A549 (cell line): ENCODE data around the gene TNS1. TPM values are rescaled to one million over a fixed set of nuclear protein-coding genes. Genes with fewer than 3 reads are reported as not detected.
A peak's percentile ranks its signal among the peaks of the same experiment; 100 is the strongest.

Source experiments
- ATAC-seq, 2 experiments: fragments of 200-7000 bp in 1 of 2; fragments of >200 bp in 1 of 2; cut with Nextera tagmentation in 1 of 2; cut with Tn5 transposase in 1 of 2; 3 replicates each; pipeline versions ENCODE4 v1.8.0 to v1.9.1; 2018 to 2020; ENCODE audit warnings: mild to moderate bottlenecking in 1 of 2, moderate library complexity in 1 of 2
- CTCF ChIA-PET: fragments of 300-600 bp; sonication (Branson Sonifier 250); formaldehyde crosslinking; extraction: SDS; loops from one replicate; lab custom pipeline; 2021; ENCODE audit warnings: antibody characterized with exemption, inconsistent platforms; lab: Yijun Ruan, JAX
- POLR2A ChIA-PET: fragments of 350-600 bp; formaldehyde crosslinking; extraction: SDS; loops from one replicate; lab custom pipeline; 2021; ENCODE audit warnings: antibody characterized with exemption, inconsistent platforms; lab: Yijun Ruan, JAX
- DNase-seq, 2 experiments: peaks; one replicate each; pipeline versions ENCODE4 v3.0.0 to v3.0.0-alpha.2; 2011 to 2016; ENCODE audit warnings: low read depth in 1 of 2, low spot score in 1 of 2
- FAIRE-seq: peaks from 2 replicates; lab custom pipeline; 2011; peaks lifted over from hg19 to GRCh38; lab: Jason Lieb, UNC
- H3K27ac ChIP-seq, 2 experiments: fragments of >200 bp; sonication (Bioruptor Twin); formaldehyde crosslinking; 3 replicates each; pipeline ENCODE4 v1.5.1; 2016 to 2017
- H3K4me1 ChIP-seq: fragments of >200 bp; sonication (Bioruptor Twin); formaldehyde crosslinking; 3 replicates; pipeline ENCODE4 v1.6.1; 2016
- H3K4me2 ChIP-seq: fragments of >200 bp; sonication (Bioruptor Twin); formaldehyde crosslinking; 3 replicates; pipeline ENCODE4 v1.6.1; 2016
- H3K4me3 ChIP-seq: fragments of >200 bp; sonication (Bioruptor Twin); formaldehyde crosslinking; 3 replicates; pipeline ENCODE4 v1.5.1; 2016
- H3K9me3 ChIP-seq: fragments of >200 bp; sonication (Bioruptor Twin); formaldehyde crosslinking; 3 replicates; pipeline ENCODE4 v1.6.1; 2016
- ATOH8 ChIP-seq: fragments of 250-450 bp; sonication (Bioruptor Pico); IDR thresholded peaks from 2 replicates; pipeline ENCODE4 v1.5.0; 2020; ENCODE audit warnings: low read depth, mild to moderate bottlenecking, moderate library complexity
- BCL3 ChIP-seq: fragments of >200 bp; sonication (Bioruptor Twin); formaldehyde crosslinking; IDR thresholded peaks from 3 replicates; pipeline ENCODE4 v1.6.1; 2016
- BHLHE40 ChIP-seq: IDR thresholded peaks from 2 replicates; pipeline ENCODE4 v1.6.1; 2012; ENCODE audit warnings: low read depth, low read length, inconsistent platforms
- CEBPB ChIP-seq, 2 experiments: fragments of >200 bp in 1 of 2; sonication (Bioruptor Twin) in 1 of 2; formaldehyde crosslinking in 1 of 2; IDR thresholded peaks; 2 replicates each; pipeline ENCODE4 v1.6.1; 2012 to 2016
- CHD2 ChIP-seq: fragments of 150-350 bp; IDR thresholded peaks from 2 replicates; pipeline ENCODE4 v1.6.1; 2014; ENCODE audit warnings: low read length; ENCODE audit not compliant: partially characterized antibody
- CHD4 ChIP-seq: fragments of 200-600 bp; sonication (generic); IDR thresholded peaks from 2 replicates; pipeline ENCODE4 v1.6.1; 2016; ENCODE audit warnings: antibody characterized with exemption, mild to moderate bottlenecking, borderline replicate concordance
- E2F6 ChIP-seq: IDR thresholded peaks from 2 replicates; pipeline ENCODE4 v1.6.1; 2012; ENCODE audit warnings: low read depth, borderline replicate concordance
- EP300 ChIP-seq, 2 experiments: fragments of >200 bp; sonication (Bioruptor Twin); formaldehyde crosslinking; IDR thresholded peaks; 2 replicates in 1 of 2; 3 replicates in 1 of 2; pipeline ENCODE4 v1.6.1; 2016 to 2017
- ESRRA ChIP-seq: fragments of 150-350 bp; IDR thresholded peaks from 2 replicates; pipeline ENCODE4 v1.6.1; 2014; ENCODE audit warnings: mild to moderate bottlenecking, low read length, borderline replicate concordance
- FOSL2 ChIP-seq, 2 experiments: fragments of 450-650 bp in 1 of 2; fragments of >200 bp in 1 of 2; sonication (Bioruptor Twin) in 1 of 2; formaldehyde crosslinking; IDR thresholded peaks; 2 replicates each; pipeline versions ENCODE4 v1.5.0 to v1.6.1; 2016 to 2020; ENCODE audit warnings: mild to moderate bottlenecking in 1 of 2, moderate library complexity in 1 of 2
- HEYL ChIP-seq: fragments of 250-450 bp; sonication (Bioruptor Pico); IDR thresholded peaks from 2 replicates; pipeline ENCODE4 v1.8.0; 2021; ENCODE audit warnings: mild to moderate bottlenecking, moderate library complexity
- HOXB5 ChIP-seq: fragments of 250-450 bp; sonication (Bioruptor Pico); IDR thresholded peaks from 2 replicates; pipeline ENCODE4 v1.5.0; 2020; ENCODE audit warnings: mild to moderate bottlenecking, moderate library complexity
- JUN ChIP-seq, 2 experiments: fragments of >200 bp; sonication (Bioruptor Twin); formaldehyde crosslinking; IDR thresholded peaks; 2 replicates in 1 of 2; 3 replicates in 1 of 2; pipeline ENCODE4 v1.6.1; 2016 to 2017
- JUNB ChIP-seq: fragments of >200 bp; sonication (Bioruptor Twin); formaldehyde crosslinking; IDR thresholded peaks from 2 replicates; pipeline ENCODE4 v1.6.1; 2016
- KDM1A ChIP-seq: fragments of 200-600 bp; sonication (generic); IDR thresholded peaks from 2 replicates; pipeline ENCODE4 v1.6.1; 2016; ENCODE audit warnings: low read depth, mild to moderate bottlenecking
- MAFK ChIP-seq: fragments of 450-650 bp; IDR thresholded peaks from 2 replicates; pipeline ENCODE4 v1.6.1; 2014; ENCODE audit not compliant: partially characterized antibody
- MAX ChIP-seq: IDR thresholded peaks from 2 replicates; pipeline ENCODE4 v1.6.1; 2012
- MYC ChIP-seq: IDR thresholded peaks from 2 replicates; pipeline ENCODE4 v1.6.1; 2012; ENCODE audit warnings: mild to moderate bottlenecking, inconsistent platforms, low read length, improper control_type of control experiment, borderline replicate concordance
- NFE2L2 ChIP-seq: fragments of 150-350 bp; conservative IDR thresholded peaks from 2 replicates; pipeline ENCODE4 v1.6.1; 2014; ENCODE audit warnings: low read length
- NR3C1 ChIP-seq: fragments of >200 bp; sonication (Bioruptor Twin); formaldehyde crosslinking; IDR thresholded peaks from 3 replicates; pipeline ENCODE4 v1.6.1; 2017
- PBX3 ChIP-seq: IDR thresholded peaks from 2 replicates; pipeline ENCODE4 v1.6.1; 2012
- POLR2AphosphoS2 ChIP-seq: conservative IDR thresholded peaks from 2 replicates; pipeline ENCODE4 v1.6.1; 2012; ENCODE audit warnings: low read length, improper control_type of control experiment, inconsistent platforms
- RAD21 ChIP-seq, 2 experiments: fragments of >200 bp in 1 of 2; sonication (Bioruptor Twin) in 1 of 2; formaldehyde crosslinking in 1 of 2; IDR thresholded peaks in 1 of 2; conservative IDR thresholded peaks in 1 of 2; 2 replicates in 1 of 2; 3 replicates in 1 of 2; pipeline ENCODE4 v1.6.1; 2012 to 2018; ENCODE audit warnings: inconsistent platforms in 1 of 2
- RARB ChIP-seq: fragments of 250-450 bp; sonication (Bioruptor Pico); IDR thresholded peaks from 2 replicates; pipeline ENCODE4 v1.8.0; 2021; ENCODE audit warnings: mild to moderate bottlenecking, moderate library complexity
- SMC3 ChIP-seq: fragments of >200 bp; sonication (Bioruptor Twin); formaldehyde crosslinking; IDR thresholded peaks from 3 replicates; pipeline ENCODE4 v1.6.1; 2018; ENCODE audit warnings: inconsistent platforms
- SREBF2 ChIP-seq: fragments of 450-650 bp; IDR thresholded peaks from 2 replicates; pipeline ENCODE4 v1.6.1; 2014; ENCODE audit warnings: mild to moderate bottlenecking, moderate library complexity
- TFCP2L1 ChIP-seq: fragments of 250-450 bp; sonication (Bioruptor Pico); IDR thresholded peaks from 2 replicates; pipeline ENCODE4 v1.5.0; 2021; ENCODE audit warnings: mild to moderate bottlenecking
- USF2 ChIP-seq: fragments of 450-650 bp; IDR thresholded peaks from 2 replicates; pipeline ENCODE4 v1.6.1; 2014; ENCODE audit warnings: antibody characterized with exemption
- ZC3H11A ChIP-seq: fragments of 450-650 bp; IDR thresholded peaks from 2 replicates; pipeline ENCODE4 v1.6.1; 2014; ENCODE audit warnings: antibody characterized with exemption, mild to moderate bottlenecking
- ZNF302 ChIP-seq: fragments of 250-450 bp; sonication (Bioruptor Pico); IDR thresholded peaks from 2 replicates; pipeline ENCODE4 v1.9.0; 2021; ENCODE audit warnings: inconsistent platforms, mild to moderate bottlenecking, moderate library complexity
- ZSCAN20 ChIP-seq: fragments of 250-450 bp; sonication (Bioruptor Pico); IDR thresholded peaks from 2 replicates; pipeline ENCODE4 v1.8.0; 2022; ENCODE audit warnings: mild to moderate bottlenecking, moderate library complexity
- WGBS: methylation state at CpG from one replicate; pipeline ENCODE4 v1.1.6; 2017; ENCODE audit errors: missing lambda C conversion rate; 5-methylcytosine and 5-hydroxymethylcytosine counted together
- polyA plus RNA-seq, 4 experiments: library from polyadenylated mRNA; depleted of rRNA in 3 of 4; stranded (reverse); fragments of >200 nt; fragmentation: RNase III in 1 of 4; extraction: RNeasy Plus Mini Kit Qiagen cat#74134 plus additional on column Dnase treatment in 1 of 4; gene quantifications; 2 replicates in 3 of 4; 3 replicates in 1 of 4; pipeline ENCODE4 v1.2.3, GENCODE V29; 2011 to 2017

Gene TNS1
- polyA plus RNA-seq, 2 of the 4 experiments (the other 2 are of a cell fraction), result 4.9 to 10.6 TPM

GRCh38 chr2:217935235-217935879 is 67.4 kb downstream of the TNS1 start:
- Histone ChIP-seq H3K4me1 (peaks cover 70% of the 10 kb centered on the region), H3K4me3 (no peak overlapping the region), H3K4me2 (peak overlapping the region; percentile 74), H3K9me3 (no peaks in the 10 kb centered on the region), H3K27ac (peak overlapping the region; percentile 88 to 90)
- ATAC-seq (peak; percentile 3 to 7; a peak in 3 of 6 replicates), DNase-seq (no peak), FAIRE-seq (no peak)
- TF ChIP-seq RARB (no peak), ZC3H11A (no peak), E2F6 (no peak), POLR2AphosphoS2 (no peak), HOXB5 (CRISPR knock-in tag) (no peak), PBX3 (no peak), ATOH8 (CRISPR knock-in tag) (no peak), CEBPB (IDR thresholded peaks at IDR 0.05) (no peak), SREBF2 (no peak), MAFK (no peak), BHLHE40 (no peak), CHD4 (no peak), ZNF302 (CRISPR knock-in tag) (no peak), ZSCAN20 (CRISPR knock-in tag) (no peak), MAX (no peak), ESRRA (no peak), KDM1A (no peak), NFE2L2 (no peak)
- ChIA-PET POLR2A (no interaction called here), CTCF (interaction anchor here (0.8 to 4.2 kb wide), 4 partner anchors 26 to 146 kb away, joined by 3 to 23 read pairs (median 8); no protein-coding TSS in a partner anchor)
- 91% methylated on average over 4 of the region's 7 CpGs for WGBS

GRCh38 chr2:217934321-217935131 is 68.3 kb downstream of the TNS1 start:
- ChIA-PET CTCF (interaction anchor here (1.0 to 4.2 kb wide), 10 partner anchors 12 to 145 kb away, joined by 3 to 23 read pairs (median 8); no protein-coding TSS in a partner anchor), POLR2A (interaction anchor here (1.1 kb wide), 1 partner anchor 9 kb away, joined by 7 read pairs; no protein-coding TSS in a partner anchor)
- WGBS, result 47% methylated on average over 11 of the region's 13 CpGs
- H3K9me3 ChIP-seq, result no peaks in the 10 kb centered on the region
- H3K4me2 ChIP-seq, result peak overlapping the region; percentile 74
- no peak for FAIRE-seq
- peak; percentile 90 for ATAC-seq
- H3K27ac ChIP-seq, result peak overlapping the region; percentile 88 to 90
- H3K4me1 ChIP-seq, result peaks cover 78% of the 10 kb centered on the region
- peak; percentile 55 to 73 for DNase-seq
- no peak overlapping the region for H3K4me3 ChIP-seq
- peak; percentile 57 to 58; a peak in 3 of 5 replicates for TF ChIP-seq JUN (IDR thresholded peaks at IDR 0.05)
- TF ChIP-seq BCL3, result 0 out of 3 replicates have a peak, but pooled peaks have one; percentile 37
- TF ChIP-seq CEBPB (IDR thresholded peaks at IDR 0.05), result peak in 1 of 2 experiments; percentile 17; a peak in 1 of 4 replicates
- TF ChIP-seq TFCP2L1 (CRISPR knock-in tag), result no peak
- TF ChIP-seq CHD2, result no peak
- no peak for TF ChIP-seq HEYL (CRISPR knock-in tag)
- peak; percentile 18; the same call in 1 of the 3 replicates for TF ChIP-seq SMC3
- 0 out of 2 replicates have a peak, but pooled peaks have one; percentile 12 for TF ChIP-seq USF2
- no peak for TF ChIP-seq CHD4
- peak; percentile 63 for TF ChIP-seq FOSL2 (IDR thresholded peaks at IDR 0.05)
- peak; percentile 73 for TF ChIP-seq FOSL2 (CRISPR knock-in tag; IDR thresholded peaks at IDR 0.05)
- TF ChIP-seq EP300 (IDR thresholded peaks at IDR 0.05), result peak; percentile 44 to 74; a peak in 3 of 5 replicates
- peak in 1 of 2 experiments; percentile 26; a peak in 1 of 5 replicates for TF ChIP-seq RAD21 (conservative IDR thresholded peaks at IDR 0.05 in 1 of 2, IDR thresholded peaks at IDR 0.05 in 1 of 2)
- TF ChIP-seq MAX, result 0 out of 2 replicates have a peak, but pooled peaks have one; percentile 12
- no peak for TF ChIP-seq NFE2L2
- no peak for TF ChIP-seq MYC
- TF ChIP-seq NR3C1, result no peak
- peak; percentile 78 for TF ChIP-seq JUNB
